Natural killer cell (primary cell): Measurements from ENCODE around the gene MIF4GD. TPM values are rescaled to one million over a fixed set of nuclear protein-coding genes. Genes with fewer than 3 reads are reported as not detected.

Experiments used
- ATAC-seq, 3 donors: fragments of 150-1000 bp in 2 of 3; fragments of 200-7000 bp in 1 of 3; cut with Tn5 transposase; 1 replicate in 1 of 3; 2 replicates in 2 of 3; pipeline ENCODE4 v1.10.0; 2021; ENCODE audit warnings: mild to moderate bottlenecking in 2 of 3, moderate library complexity in 2 of 3
- DNase-seq, 2 donors: peaks; one replicate each; pipeline versions ENCODE4 v3.0.0 to v3.0.0-alpha.2; 2013 to 2021; ENCODE audit warnings: mixed read lengths in 1 of 2
- H3K27ac ChIP-seq: one replicate; pipeline ENCODE4 v1.5.1; 2013; ENCODE audit warnings: mild to moderate bottlenecking, low read length
- H3K27me3 ChIP-seq: one replicate; pipeline ENCODE4 v1.6.1; 2013; ENCODE audit warnings: low read length; ENCODE audit not compliant: control insufficient read depth, insufficient read depth
- H3K36me3 ChIP-seq: one replicate; pipeline ENCODE4 v1.6.1; 2013; ENCODE audit warnings: low read length; ENCODE audit not compliant: control insufficient read depth, insufficient read depth
- H3K4me1 ChIP-seq: one replicate; pipeline ENCODE4 v1.6.1; 2013; ENCODE audit warnings: low read length; ENCODE audit not compliant: control insufficient read depth, insufficient read depth
- H3K4me3 ChIP-seq: one replicate; pipeline ENCODE4 v1.5.1; 2013; ENCODE audit warnings: low read length
- H3K9me3 ChIP-seq: one replicate; pipeline ENCODE4 v1.6.1; 2013; ENCODE audit warnings: low read length; ENCODE audit not compliant: control insufficient read depth, insufficient read depth
- H3K27ac Mint-ChIP-seq, 2 donors: one replicate each; pipeline ENCODE4 v1.8.0; 2022; ENCODE audit warnings: mild to moderate bottlenecking in 2 of 2, mixed read lengths in 2 of 2, moderate library complexity in 1 of 2
- H3K27me3 Mint-ChIP-seq, 2 donors: one replicate each; pipeline ENCODE4 v1.8.0; 2022; ENCODE audit warnings: low read depth in 2 of 2, mixed read lengths in 2 of 2
- H3K36me3 Mint-ChIP-seq: one replicate; pipeline ENCODE4 v1.8.0; 2022; ENCODE audit warnings: mixed read lengths
- H3K4me1 Mint-ChIP-seq, 2 donors: one replicate each; pipeline ENCODE4 v1.8.0; 2022; ENCODE audit warnings: mixed read lengths in 2 of 2
- H3K4me3 Mint-ChIP-seq: one replicate; pipeline ENCODE4 v1.8.0; 2022; ENCODE audit warnings: mild to moderate bottlenecking, moderate library complexity, mixed read lengths
- H3K9me3 Mint-ChIP-seq, 2 donors: one replicate each; pipeline ENCODE4 v1.8.0; 2022; ENCODE audit warnings: mixed read lengths in 2 of 2
- CTCF ChIP-seq: fragments of 200-600 bp; IDR thresholded peaks from one replicate; pipeline ENCODE4 v1.8.0; 2022; ENCODE audit warnings: antibody characterized with exemption
- WGBS: methylation state at CpG from one replicate; pipeline ENCODE4 v1.1.7; 2013; ENCODE audit warnings: missing lambda C conversion rate; ENCODE audit not compliant: insufficient coverage; 5-methylcytosine and 5-hydroxymethylcytosine counted together
- intact Hi-C: fragments of 100-400 bp; cut with micrococcal nuclease; formaldehyde crosslinking; loops from one replicate; pipeline ENCODE4 v1.14.2; 2022
- total RNA-seq, 4 donors: library from RNA; stranded (reverse); fragments of 120-200 nt in 1 of 4; gene quantifications; one replicate each; pipeline versions ENCODE4 v1.2.3 to v1.2.4, GENCODE V29; 2013 to 2022

The MIF4GD gene
- total RNA-seq, 3 donors from 2014 or later (not counting 1 experiment from before 2014, with no cell fraction given), result 44.5 to 56.9 (median 50.3) TPM

- intact Hi-C loops, result loop anchor here (1.0 kb wide), 1 partner anchor 124 kb away; no protein-coding TSS in a partner anchor
Measured at GRCh38 chr17:75238684-75239191, 32.3 kb downstream of the MIF4GD start.

GRCh38 chr17:75238020-75238580 is 32.9 kb downstream of the MIF4GD start:
- H3K4me3 Mint-ChIP-seq, result no peak overlapping the region
- H3K9me3 ChIP-seq, result no peaks in the 10 kb centered on the region
- no peaks in the 10 kb centered on the region for H3K9me3 Mint-ChIP-seq
- no peaks in the 10 kb centered on the region for H3K36me3 Mint-ChIP-seq
- 95% methylated on average over 11 of the region's 11 CpGs for WGBS
- peak overlapping the region; percentile 77 to 78 for H3K27ac Mint-ChIP-seq
- H3K4me1 ChIP-seq, result peaks cover 25% of the 10 kb centered on the region
- no peaks in the 10 kb centered on the region for H3K27me3 Mint-ChIP-seq
- H3K4me3 ChIP-seq, result no peak overlapping the region
- no peak for TF ChIP-seq CTCF
- H3K27ac ChIP-seq, result no peak overlapping the region
- DNase-seq, result no peak
- no peak for ATAC-seq
- peaks cover 81% of the 10 kb centered on the region for H3K36me3 ChIP-seq
- peaks cover 5 to 7% of the 10 kb centered on the region in 2 donors for H3K4me1 Mint-ChIP-seq
- intact Hi-C loops, result loop anchor here (1.0 kb wide), 1 partner anchor 124 kb away; no protein-coding TSS in a partner anchor
- no peaks in the 10 kb centered on the region for H3K27me3 ChIP-seq

More at GRCh38 chr17:75238684-75239191, 32.3 kb downstream of the MIF4GD start:
- H3K36me3 ChIP-seq, result peaks cover 87% of the 10 kb centered on the region
- ATAC-seq (peak; percentile 76 to 91 (median 81)), DNase-seq (peak; percentile 55 to 83)
- TF ChIP-seq CTCF, result peak; percentile 70
- WGBS, result 66% methylated on average over 13 of the region's 13 CpGs
- H3K4me3 ChIP-seq, result no peak overlapping the region
- no peaks in the 10 kb centered on the region for H3K36me3 Mint-ChIP-seq
- no peak overlapping the region for H3K27ac ChIP-seq
- peak overlapping the region; percentile 77 to 78 for H3K27ac Mint-ChIP-seq
- no peaks in the 10 kb centered on the region for H3K27me3 ChIP-seq
- H3K9me3 Mint-ChIP-seq, result no peaks in the 10 kb centered on the region
- peaks cover 5 to 12% of the 10 kb centered on the region in 2 donors for H3K4me1 Mint-ChIP-seq
- H3K9me3 ChIP-seq, result no peaks in the 10 kb centered on the region
- peaks cover 31% of the 10 kb centered on the region for H3K4me1 ChIP-seq
- H3K4me3 Mint-ChIP-seq, result peak overlapping the region; percentile 22
- no peaks in the 10 kb centered on the region for H3K27me3 Mint-ChIP-seq

- DNase-seq (no peak), ATAC-seq (no peak)
- no peak overlapping the region for H3K4me3 ChIP-seq
- Mint-ChIP-seq H3K27ac (no peak overlapping the region), H3K36me3 (no peaks in the 10 kb centered on the region), H3K4me1 (peaks cover 5 to 7% of the 10 kb centered on the region in 2 donors), H3K9me3 (no peaks in the 10 kb centered on the region), H3K4me3 (no peak overlapping the region), H3K27me3 (no peaks in the 10 kb centered on the region)
- no peaks in the 10 kb centered on the region for H3K27me3 ChIP-seq
- intact Hi-C loops, result loop anchor here (1.0 kb wide), 1 partner anchor 123 kb away; no protein-coding TSS in a partner anchor
- peaks cover 83% of the 10 kb centered on the region for H3K36me3 ChIP-seq
- H3K9me3 ChIP-seq, result no peaks in the 10 kb centered on the region
- 94% methylated on average over 10 of the region's 12 CpGs for WGBS
- no peak for TF ChIP-seq CTCF
- peaks cover 18% of the 10 kb centered on the region for H3K4me1 ChIP-seq
- no peak overlapping the region for H3K27ac ChIP-seq
Measured at GRCh38 chr17:75237100-75238014, 33.7 kb downstream of the MIF4GD start.
